Body of pancreas (tissue), 4 donors: ENCODE results near the gene ST3GAL6. TPM values are rescaled to one million over a fixed set of nuclear protein-coding genes. Genes with fewer than 3 reads are reported as not detected.

Experiments used
- ATAC-seq: fragments of 150-250 bp; one replicate; pipeline ENCODE4 v1.9.1; 2016
- DNase-seq, 4 donors: peaks; one replicate each; pipeline ENCODE4 v3.0.0-alpha.2; 2019
- H3K27ac ChIP-seq, 4 donors: fragments of 200-600 bp; sonication (generic); 1 replicate in 3 of 4; 2 replicates in 1 of 4; pipeline versions ENCODE4 v1.5.1 to v1.6.1; 2016 to 2019; ENCODE audit warnings: mild to moderate bottlenecking in 1 of 4, mixed read lengths in 1 of 4, moderate library complexity in 1 of 4
- H3K27me3 ChIP-seq, 2 donors: fragments of 200-600 bp; sonication (generic); one replicate each; pipeline ENCODE4 v1.6.0; 2016; ENCODE audit warnings: mild to moderate bottlenecking in 1 of 2
- H3K36me3 ChIP-seq, 2 donors: fragments of 200-600 bp; sonication (generic); replicated peaks in 1 of 2; 2 replicates each; pipeline ENCODE4 v1.5.1; 2016; ENCODE audit warnings: low read depth in 2 of 2; ENCODE audit not compliant: insufficient read depth in 1 of 2
- H3K4me1 ChIP-seq: fragments of 200-600 bp; sonication (generic); one replicate; pipeline ENCODE4 v1.6.0; 2016
- H3K4me3 ChIP-seq, 2 donors: fragments of 200-600 bp; sonication (generic); 1 replicate in 1 of 2; 2 replicates in 1 of 2; pipeline ENCODE4 v1.5.1; 2016 to 2019
- H3K9me3 ChIP-seq, 3 donors: fragments of 200-600 bp; sonication (generic); 1 replicate in 2 of 3; 2 replicates in 1 of 3; pipeline ENCODE4 v1.5.1; 2016
- POLR2A ChIP-seq, 3 donors: fragments of 450-650 bp; IDR thresholded peaks; one replicate each; pipeline ENCODE4 v1.6.1; 2016; ENCODE audit warnings: antibody characterized with exemption in 3 of 3, mild to moderate bottlenecking in 2 of 3
- WGBS, 2 donors: methylation state at CpG; one replicate each; pipeline ENCODE4 v1.1.5; 2017; 5-methylcytosine and 5-hydroxymethylcytosine counted together
- intact Hi-C: fragments of 100-400 bp; cut with DNase I; formaldehyde crosslinking; loops from one replicate; pipeline ENCODE4 v1.15.1; 2023
- total RNA-seq, 2 donors: library from RNA; depleted of rRNA; stranded (reverse); fragments of >200 nt; gene quantifications; one replicate each; pipeline ENCODE4 v1.1.0, GENCODE V29; 2016
- TF ChIP-seq, protein P1 (sequence below), 7 experiments: fragments of 450-650 bp in 4 of 7; fragments of 200-600 bp in 3 of 7; sonication (generic) in 3 of 7; IDR thresholded peaks; one replicate each; pipeline ENCODE4 v1.5.1; 2016 to 2019; ENCODE audit warnings: antibody characterized with exemption in 7 of 7

ST3GAL6 gene
- total RNA-seq, 2 donors from 2014 or later: 8.0 to 35.3 TPM

DNA sequence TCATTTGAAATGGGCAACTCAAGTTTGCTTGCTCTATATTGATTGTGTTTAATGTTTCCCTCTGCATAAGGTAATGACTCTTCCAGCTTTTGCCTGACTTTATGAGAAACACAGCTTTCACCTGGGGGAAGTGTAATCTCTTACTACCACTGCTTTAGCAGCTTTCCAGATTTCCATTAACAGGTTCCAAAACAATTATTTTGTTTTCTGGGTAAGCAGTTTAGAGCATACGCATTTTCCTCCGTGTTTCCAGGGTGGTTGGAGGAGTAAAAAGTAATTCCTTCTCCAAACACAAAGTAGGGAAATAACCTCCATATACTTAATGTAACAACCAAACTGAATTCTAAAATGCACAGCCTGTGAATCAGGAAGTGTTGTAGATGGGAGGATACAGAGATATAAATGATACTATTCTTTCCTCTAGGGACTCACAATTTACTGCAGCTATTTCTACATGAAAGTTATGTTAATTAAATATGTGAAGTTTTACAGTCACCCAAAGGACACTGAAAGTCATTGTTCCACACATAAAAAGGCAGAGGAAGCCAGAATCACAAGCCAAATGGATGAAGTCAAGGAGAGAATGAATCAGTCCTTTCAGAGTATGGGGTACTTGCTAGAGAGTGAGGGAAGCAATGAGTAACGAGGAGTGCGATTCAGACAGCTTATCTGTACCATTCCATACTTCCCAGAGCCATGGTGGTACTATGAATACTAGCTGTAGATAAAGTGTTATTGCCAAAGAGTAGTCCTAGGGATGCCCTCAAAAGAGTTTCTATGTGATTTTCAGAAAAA, 16.6 kb downstream of the ST3GAL6 start:
- no peaks in the 10 kb centered on the region for H3K36me3 ChIP-seq
- H3K9me3 ChIP-seq: no peaks in the 10 kb centered on the region
- H3K4me3 ChIP-seq: no peak overlapping the region
- H3K27ac ChIP-seq: peak overlapping the region in 3 of 4 donors; percentile 25 to 69 (median 31)
- no peaks in the 10 kb centered on the region for H3K27me3 ChIP-seq
- intact Hi-C loops: no loop called here
- no peak for DNase-seq
- TF ChIP-seq, protein P1, sequence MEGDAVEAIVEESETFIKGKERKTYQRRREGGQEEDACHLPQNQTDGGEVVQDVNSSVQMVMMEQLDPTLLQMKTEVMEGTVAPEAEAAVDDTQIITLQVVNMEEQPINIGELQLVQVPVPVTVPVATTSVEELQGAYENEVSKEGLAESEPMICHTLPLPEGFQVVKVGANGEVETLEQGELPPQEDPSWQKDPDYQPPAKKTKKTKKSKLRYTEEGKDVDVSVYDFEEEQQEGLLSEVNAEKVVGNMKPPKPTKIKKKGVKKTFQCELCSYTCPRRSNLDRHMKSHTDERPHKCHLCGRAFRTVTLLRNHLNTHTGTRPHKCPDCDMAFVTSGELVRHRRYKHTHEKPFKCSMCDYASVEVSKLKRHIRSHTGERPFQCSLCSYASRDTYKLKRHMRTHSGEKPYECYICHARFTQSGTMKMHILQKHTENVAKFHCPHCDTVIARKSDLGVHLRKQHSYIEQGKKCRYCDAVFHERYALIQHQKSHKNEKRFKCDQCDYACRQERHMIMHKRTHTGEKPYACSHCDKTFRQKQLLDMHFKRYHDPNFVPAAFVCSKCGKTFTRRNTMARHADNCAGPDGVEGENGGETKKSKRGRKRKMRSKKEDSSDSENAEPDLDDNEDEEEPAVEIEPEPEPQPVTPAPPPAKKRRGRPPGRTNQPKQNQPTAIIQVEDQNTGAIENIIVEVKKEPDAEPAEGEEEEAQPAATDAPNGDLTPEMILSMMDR (IDR thresholded peaks at IDR 0.05): no peak
- no peak for TF ChIP-seq POLR2A (IDR thresholded peaks at IDR 0.05)
- no peak for ATAC-seq
- peaks cover 48% of the 10 kb centered on the region for H3K4me1 ChIP-seq
- 49 to 56% methylated on average over 4 of the region's 4 CpGs for WGBS, 2 donors

DNA sequence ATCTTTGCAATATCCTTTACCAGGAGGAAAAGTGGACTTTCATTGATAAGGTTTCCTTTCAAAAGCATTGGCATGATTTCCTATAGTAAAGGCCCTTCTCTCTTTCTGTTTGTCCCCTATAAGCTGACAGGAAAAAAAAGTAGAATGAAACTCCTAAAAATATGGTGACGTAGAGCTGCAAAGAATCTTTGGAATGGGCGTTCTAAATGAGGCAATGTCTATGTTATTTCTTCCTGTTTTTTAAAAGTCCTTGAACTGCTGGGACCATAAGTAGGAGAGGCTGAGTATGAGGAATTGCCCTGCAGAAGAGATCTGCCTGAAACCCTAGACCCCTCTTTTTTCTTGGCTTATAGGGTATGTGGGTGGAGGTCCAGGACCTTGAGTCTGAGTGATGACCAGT, 17.2 kb downstream of the ST3GAL6 start:
- WGBS, 2 donors: 83% methylated on average over 2 of the region's 2 CpGs
- TF ChIP-seq, protein P1 (IDR thresholded peaks at IDR 0.05): no peak
- TF ChIP-seq POLR2A (IDR thresholded peaks at IDR 0.05): no peak
- Histone ChIP-seq H3K36me3 (no peaks in the 10 kb centered on the region), H3K4me3 (no peak overlapping the region), H3K27me3 (no peaks in the 10 kb centered on the region), H3K9me3 (no peaks in the 10 kb centered on the region), H3K4me1 (peaks cover 52% of the 10 kb centered on the region), H3K27ac (peak overlapping the region in 2 of 4 donors; percentile 31)
- intact Hi-C loops: no loop called here
- ATAC-seq: no peak
- DNase-seq: no peak

DNA sequence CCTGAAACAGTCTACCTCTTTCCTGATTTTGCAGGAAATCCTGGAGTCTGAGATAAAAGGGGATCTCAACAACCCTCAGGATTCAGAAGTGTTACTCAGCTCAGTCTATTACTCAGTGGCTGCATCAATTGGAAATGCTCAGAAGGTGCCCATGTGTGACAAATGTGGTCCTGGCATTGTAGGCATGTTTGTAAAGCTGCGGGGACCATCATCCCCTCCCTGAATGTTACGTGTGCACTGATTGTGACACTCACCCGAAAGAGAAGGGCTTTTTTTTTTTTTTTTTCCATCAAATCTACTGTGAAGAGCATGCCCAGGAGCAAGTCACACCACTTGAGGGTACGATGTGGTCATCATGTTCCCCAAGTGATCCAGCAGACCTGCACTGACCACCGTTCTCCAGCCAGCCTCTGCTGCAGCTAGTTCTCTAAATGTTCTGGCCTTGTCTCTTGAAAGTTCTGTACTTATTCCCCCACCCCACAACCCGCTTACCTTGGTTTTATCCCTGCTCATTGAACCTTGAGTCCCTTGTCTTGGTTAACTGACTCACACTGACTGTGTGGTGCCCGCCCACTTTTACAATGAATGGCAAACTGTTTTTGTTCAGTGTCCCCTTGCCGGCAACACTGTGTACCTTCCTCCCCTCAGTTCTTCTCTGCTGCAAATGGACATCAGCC, 19.8 kb downstream of the ST3GAL6 start:
- intact Hi-C loops: no loop called here
- 77 to 82% methylated on average over 8 of the region's 8 CpGs for WGBS, 2 donors

DNA sequence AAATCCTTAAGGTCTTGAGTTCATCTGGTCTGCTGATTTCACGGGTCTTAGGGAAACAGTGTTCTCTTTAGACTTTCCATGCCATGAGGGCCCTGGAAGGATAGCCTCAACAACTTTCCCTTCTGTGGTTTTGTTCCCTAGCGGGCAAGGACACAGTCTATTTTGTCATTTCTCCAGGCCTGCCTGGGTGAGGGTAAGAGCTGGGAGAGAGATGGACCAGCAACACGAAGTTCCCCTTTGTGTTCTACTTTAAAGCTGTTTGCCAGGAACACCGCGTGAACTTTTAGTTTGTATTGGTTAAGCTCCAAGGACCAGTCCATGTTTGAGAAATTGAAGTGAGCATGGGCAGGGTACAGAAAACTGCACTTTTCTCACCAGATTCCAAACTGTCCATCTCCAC, 20.9 kb downstream of the ST3GAL6 start:
- H3K27me3 ChIP-seq: no peaks in the 10 kb centered on the region
- DNase-seq: peak in 3 of 4 donors; percentile 29 to 52 (median 43)
- H3K4me3 ChIP-seq: no peak overlapping the region
- 21 to 24% methylated on average over 5 of the region's 5 CpGs for WGBS, 2 donors
- H3K4me1 ChIP-seq: peaks cover 32% of the 10 kb centered on the region
- H3K36me3 ChIP-seq: no peaks in the 10 kb centered on the region
- no peaks in the 10 kb centered on the region for H3K9me3 ChIP-seq
- peak; percentile 59 for ATAC-seq
- H3K27ac ChIP-seq: peak overlapping the region in 1 of 4 donors; percentile 60
- intact Hi-C loops: no loop called here
- no peak for TF ChIP-seq POLR2A (IDR thresholded peaks at IDR 0.05)

More for the DNA sequence above, 19.8 kb downstream of the ST3GAL6 start:
- Histone ChIP-seq H3K4me1 (peaks cover 42% of the 10 kb centered on the region), H3K27me3 (no peaks in the 10 kb centered on the region), H3K9me3 (no peaks in the 10 kb centered on the region), H3K36me3 (no peaks in the 10 kb centered on the region), H3K4me3 (no peak overlapping the region), H3K27ac (no peak overlapping the region)
- TF ChIP-seq POLR2A (IDR thresholded peaks at IDR 0.05): no peak
- TF ChIP-seq, protein P1 (IDR thresholded peaks at IDR 0.05): no peak
- no peak for ATAC-seq
- DNase-seq: no peak
